NCI-H345 treated with DMSO at 0.1 percent for 48 hours (cell line): Measurements from ENCODE around the gene GSTM1.
"Not testable (repeated sequence)": the region's sequence is repeated elsewhere in the genome, so short reads cannot be mapped to it uniquely, and the experiment has no call there.

Source experiments
- DNase-seq: peaks from one replicate; lab custom pipeline; 2025; ENCODE audit not compliant: unreplicated experiment; lab: John Stamatoyannopoulos, UW

Gene GSTM1

DNA sequence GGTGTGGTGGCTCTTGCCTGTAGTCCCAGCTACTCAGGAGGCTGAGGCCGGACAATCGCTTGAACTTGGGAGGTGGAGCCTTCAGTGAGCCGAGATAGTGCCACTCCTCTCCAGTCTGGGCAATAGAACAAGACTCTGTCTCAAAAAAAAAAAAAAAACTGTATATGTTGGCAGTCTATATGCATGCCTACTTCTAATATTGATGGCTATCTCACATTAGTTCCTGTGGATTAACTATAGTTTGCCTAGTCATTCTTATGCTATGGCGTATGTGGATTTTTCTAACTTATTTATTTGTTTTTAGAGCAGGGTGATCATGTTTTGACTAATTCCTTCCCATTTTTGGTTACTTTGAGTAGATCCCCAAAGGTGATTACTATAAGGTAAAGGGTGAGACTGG is 9.4 kb downstream of the GSTM1 start:
- no peak for DNase-seq

DNA sequence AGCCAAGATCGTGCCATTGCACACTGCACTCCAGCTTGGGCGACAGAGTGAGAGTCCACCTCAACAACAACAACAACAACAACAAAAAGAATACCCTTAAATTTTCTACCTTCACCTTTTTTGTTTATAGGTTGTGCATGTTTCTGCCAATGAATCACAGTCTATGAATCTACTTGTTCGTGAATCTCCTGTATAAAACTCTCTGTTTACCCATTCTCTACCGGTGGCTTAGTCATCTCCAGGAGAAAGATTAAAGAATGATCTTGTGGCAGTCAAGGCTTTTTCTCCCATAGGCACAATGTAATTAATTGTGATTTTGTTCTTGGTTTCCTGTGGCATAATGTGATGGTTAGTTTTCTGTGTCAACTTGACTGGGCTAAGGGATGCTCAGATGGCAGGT is 10.2 kb downstream of the GSTM1 start:
- DNase-seq = not testable (repeated sequence)

DNA sequence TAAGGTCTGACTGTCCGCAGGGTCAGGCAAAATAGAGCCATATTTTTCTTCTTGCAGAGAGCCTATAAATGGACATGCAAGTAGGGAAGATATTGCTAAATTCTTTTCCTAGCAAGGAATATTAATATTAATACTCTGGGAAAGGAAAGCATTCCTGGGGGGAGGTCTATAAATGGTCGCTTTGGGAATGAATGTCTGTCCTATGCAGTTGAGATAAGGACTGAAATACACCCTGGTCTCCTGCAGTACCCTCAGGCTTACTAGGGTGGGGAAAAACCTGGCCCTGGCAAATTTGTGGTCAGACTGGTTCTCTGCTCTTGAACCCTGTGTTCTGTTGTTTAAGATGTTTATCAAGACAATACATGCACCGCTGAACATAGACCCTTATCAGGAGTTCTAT is 15.3 kb downstream of the GSTM1 start:
- not testable (repeated sequence) for DNase-seq

DNA sequence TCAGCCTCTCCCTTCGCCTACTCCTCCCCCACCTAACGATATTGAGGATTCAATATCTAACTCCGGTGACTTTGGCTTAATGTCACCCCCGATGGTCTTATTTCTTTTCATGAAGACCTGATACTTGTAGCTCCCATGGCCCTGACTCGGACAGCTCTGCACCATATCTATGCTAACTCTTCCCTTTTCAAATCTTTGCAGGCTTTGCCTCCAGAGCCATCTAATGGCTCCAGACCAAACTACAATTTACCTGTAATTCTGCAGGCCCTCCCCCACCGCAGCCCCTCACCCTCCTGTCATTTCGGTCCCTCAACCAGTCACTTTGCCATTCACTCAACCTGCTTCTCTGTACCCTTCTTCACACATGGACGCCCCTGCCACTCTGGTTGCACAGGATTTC is 16.6 kb downstream of the GSTM1 start:
- DNase-seq = no peak

DNA sequence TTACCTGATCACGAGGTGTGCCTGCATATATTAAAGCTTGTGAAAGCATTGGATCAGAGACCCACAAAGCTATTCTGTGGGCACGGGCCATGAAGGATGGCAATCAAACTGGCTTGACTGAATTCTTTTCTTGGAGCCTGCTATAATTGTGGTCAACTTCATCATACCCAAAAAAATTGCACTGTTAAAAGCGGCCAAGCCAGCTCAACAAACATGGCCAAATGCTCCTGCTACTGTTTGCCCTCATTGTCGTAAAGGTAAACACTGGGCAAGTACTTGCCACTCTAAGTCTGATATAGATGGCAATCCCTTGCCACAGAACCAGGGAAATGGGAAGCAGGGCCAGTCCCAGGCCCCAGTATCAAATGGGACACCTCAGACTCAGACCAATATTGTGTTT is 17.8 kb downstream of the GSTM1 start:
- DNase-seq = no peak

DNA sequence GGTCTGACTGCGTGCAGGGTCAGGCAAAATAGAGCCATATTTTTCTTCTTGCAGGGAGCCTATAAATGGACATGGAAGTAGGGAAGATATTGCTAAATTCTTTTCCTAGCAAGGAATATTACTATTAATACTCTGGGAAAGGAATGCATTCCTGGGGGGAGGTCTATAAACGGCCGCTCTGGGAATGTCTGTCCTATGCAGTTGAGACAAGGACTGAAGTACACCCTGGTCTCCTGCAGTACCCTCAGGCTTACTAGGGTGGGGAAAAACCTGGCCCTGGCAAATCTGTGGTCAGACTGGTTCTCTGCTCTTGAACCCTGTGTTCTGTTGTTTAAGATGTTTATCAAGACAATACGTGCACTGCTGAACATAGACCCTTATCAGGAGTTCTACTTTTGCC is 21.3 kb downstream of the GSTM1 start:
- DNase-seq = not testable (repeated sequence)

DNA sequence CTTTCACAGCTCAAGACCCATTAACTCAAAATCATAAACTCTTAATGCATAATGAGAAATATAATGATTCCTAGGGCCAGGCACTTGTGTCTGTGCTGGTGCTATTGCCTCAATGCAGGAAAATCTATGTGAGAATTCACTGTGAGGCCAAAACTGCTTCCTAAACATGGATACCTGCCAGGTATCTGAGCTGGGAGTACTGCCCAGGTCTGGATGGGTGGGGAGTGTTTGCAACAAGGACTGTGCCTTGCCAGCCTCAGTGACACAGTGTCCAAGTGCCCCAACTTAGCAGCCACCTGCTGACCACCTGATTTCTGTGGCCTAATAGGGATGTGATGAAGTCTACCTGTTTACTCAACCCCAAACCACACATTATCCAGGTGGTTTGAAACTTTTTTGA is 22.2 kb downstream of the GSTM1 start:
- not testable (repeated sequence) for DNase-seq

DNA sequence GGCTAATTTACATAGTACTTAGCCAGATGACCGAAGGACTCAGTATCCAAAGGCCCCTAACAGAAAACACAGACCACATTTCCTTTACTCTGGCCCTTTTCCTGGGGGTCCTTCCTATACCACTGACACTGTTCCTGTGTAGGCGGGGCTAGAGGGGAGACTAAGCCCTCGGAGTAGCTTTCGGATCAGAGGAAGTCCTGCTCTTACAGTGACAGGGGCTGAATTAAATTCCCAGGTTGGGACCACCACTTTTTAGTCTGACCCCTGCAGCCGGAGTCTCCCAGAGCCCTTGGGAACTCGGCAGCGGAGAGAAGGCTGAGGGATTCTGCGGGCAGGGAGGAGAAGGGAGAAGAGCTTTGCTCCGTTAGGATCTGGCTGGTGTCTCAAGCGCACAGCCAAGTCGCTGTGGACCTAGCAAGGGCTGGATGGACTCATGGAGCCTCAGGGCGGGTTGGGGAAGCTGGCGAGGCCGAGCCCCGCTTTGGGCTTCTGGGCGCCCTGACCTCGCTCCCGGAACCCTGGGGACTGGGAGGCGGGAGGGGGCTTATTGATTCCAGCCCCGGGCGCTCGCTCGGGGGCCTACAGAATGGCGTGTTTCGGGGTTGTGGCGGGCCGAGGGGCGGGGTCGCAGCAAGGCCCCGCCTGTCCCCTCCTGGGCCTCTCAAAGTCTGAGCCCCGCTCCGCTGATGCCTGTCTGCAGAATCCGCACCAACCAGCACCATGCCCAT is 24.1 kb downstream of the GSTM1 start, which contains the start of gene GSTM5:
GSTM5 (plus strand) TSS at position 659 of the 728 bp plus-strand sequence; CDS start at position 721, 62 bp downstream.
- not testable (repeated sequence) for DNase-seq

DNA sequence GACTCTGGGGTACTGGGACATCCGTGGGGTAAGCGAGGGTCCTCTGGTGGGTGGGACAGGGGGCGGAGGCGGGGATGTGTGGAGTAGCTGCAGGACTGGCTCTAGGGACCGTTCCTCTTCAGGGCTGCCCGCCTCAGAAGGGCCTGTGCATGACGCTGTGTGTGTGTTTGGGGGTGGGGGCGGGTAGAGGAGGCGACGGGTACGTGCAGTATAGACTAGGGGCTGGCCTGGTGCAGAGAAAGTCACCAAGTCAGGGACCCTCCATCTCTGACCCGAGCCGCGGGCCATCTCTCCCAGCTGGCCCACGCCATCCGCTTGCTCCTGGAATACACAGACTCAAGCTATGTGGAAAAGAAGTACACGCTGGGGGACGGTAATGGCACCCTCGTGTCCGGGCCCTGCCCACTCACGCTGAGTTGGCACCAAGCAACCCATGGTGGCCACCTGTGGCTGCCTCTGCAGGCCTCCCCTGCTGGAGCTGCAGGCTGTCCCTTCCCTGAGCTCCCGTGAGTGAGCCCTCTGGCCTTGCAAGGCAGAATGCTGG is 24.8 kb downstream of the GSTM1 start:
- DNase-seq = no peak

DNA sequence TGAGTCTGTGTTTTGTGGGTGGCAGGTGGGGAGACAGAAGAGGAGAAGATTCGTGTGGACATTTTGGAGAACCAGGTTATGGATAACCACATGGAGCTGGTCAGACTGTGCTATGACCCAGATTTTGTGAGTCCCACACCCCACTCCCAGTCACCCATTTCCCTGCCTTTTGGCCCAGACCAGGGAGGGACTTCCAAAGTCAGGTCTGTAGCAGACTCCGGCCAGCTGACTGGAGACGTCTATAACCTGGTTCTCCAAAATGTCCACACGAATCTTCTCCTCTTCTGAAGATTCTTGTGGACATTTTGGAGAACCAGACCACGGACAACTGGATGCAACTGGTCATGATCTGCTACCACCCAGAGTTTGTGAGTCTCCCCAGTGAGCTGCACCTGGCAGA is 26.0 kb downstream of the GSTM1 start:
- DNase-seq = no peak

DNA sequence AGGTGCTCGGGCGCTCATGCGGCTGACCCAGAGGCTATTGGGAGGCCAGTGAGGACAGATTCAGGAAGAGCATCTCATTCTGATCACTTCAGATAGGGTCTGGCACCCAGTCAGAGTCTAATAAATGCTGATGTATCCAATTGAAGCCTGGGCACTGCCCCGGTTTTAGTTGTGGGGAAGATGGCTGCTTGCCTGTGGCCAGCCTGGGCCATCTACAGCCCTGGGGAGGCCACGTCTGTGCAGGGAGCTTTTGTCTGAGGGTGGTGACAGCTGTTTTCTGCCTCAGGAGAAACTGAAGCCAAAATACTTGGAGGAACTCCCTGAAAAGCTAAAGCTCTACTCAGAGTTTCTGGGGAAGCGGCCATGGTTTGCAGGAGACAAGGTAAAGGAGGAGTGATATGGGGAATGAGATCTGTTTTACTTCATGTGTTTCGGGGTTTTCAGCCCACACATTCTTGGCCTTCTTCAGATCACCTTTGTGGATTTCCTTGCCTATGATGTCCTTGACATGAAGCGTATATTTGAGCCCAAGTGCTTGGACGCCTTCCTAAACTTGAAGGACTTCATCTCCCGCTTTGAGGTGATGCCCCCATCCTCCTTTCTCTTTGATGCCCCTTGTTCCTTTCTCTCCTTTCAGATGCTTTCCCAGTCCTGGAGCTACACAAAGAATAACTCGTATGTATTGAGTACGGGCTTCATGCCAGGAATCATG is 27.2 kb downstream of the GSTM1 start:
- DNase-seq = no peak

DNA sequence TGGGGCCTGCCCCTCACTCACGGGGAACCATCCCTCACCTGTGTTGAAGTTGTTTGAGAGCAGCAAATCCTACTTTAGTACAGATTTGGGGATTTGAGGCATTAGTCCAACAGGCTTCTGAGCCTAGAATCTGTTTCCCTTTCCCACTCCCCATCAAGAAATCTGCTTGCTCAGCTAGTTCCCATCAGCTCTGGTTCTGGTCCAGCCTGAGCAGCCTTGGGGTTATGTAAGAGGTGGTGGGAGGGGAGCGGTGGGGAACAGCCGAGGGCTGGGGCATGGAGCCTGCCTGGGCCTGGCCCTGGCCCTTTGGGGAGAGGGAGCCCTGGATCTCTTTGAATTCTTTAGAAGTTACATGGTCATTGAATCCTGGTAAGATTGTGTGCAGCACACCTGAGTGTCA is 28.5 kb downstream of the GSTM1 start:
- no peak for DNase-seq

DNA sequence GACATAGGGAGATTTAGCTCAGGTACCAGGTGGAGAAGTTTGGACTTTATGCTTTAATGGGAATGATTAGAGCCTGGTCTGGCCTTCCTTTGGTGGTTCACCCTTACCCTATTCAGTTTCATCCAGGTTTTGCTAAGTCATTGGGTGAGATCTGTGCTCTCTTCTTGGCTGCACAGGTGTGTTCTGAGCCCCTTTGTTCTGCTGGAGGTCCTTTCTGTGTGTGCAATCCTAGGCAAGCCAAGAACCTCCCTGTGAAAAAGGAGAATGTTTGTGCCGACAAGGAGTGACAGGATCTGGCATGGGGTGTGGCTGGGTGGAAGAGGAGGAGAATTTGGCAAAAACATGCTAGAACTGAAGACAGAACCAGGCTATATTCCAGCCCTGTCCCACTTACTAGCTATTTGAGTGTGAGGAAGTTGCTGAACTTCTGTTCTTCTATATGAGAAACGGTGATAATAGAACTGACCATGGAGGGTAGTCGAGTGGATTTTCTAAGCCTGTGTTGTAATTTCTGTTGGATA is 29.0 kb downstream of the GSTM1 start:
- DNase-seq = no peak

DNA sequence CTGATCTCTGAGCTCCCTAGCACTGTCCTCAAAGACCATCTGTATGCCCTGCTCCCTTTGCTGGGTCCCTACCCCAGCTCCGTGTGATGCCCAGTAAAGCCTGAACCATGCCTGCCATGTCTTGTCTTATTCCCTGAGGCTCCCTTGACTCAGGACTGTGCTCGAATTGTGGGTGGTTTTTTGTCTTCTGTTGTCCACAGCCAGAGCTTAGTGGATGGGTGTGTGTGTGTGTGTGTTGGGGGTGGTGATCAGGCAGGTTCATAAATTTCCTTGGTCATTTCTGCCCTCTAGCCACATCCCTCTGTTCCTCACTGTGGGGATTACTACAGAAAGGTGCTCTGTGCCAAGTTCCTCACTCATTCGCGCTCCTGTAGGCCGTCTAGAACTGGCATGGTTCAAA is 30.1 kb downstream of the GSTM1 start:
- no peak for DNase-seq

DNA sequence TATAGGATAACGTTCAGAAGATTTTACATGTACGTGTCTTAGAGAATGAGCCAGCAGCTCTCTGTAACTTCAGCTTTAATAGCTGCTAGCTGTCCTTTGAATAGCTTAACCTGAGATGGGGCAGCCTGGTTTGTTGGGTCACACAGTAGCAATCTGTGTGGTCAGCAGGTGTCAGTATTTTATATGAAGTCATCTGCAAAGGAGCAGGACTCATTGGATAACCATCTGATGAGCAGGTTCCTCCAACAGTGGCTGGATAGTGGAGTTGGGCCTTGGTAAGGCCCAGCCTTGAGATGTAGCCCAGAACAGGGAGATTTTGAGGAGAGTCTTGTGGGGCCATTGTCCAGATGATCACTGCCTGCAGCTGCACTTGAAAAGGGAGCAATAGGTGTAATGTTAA is 30.9 kb downstream of the GSTM1 start:
- no peak for DNase-seq

DNA sequence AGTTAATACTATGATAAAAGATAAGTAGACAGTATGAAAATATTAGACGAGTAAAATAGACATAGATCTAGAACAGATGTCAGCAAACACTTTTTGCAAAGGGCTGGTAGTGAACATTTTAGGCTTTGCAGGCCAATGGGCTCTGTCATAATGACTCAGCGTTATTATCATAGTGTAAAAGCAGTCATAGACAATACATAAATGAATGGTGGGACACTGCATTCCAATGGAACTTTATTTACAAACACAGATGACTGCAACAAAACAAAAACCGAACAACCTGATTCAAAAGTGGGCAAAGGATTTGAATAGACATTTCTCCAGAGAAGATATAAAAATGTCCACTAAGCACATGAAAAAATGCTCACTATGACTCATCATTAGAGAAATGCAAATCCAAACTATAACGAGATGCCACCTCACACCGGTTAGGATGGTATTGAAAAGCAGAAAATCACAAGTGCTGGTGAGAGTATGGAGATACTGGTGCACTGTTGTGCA is 31.8 kb downstream of the GSTM1 start:
- no peak for DNase-seq

DNA sequence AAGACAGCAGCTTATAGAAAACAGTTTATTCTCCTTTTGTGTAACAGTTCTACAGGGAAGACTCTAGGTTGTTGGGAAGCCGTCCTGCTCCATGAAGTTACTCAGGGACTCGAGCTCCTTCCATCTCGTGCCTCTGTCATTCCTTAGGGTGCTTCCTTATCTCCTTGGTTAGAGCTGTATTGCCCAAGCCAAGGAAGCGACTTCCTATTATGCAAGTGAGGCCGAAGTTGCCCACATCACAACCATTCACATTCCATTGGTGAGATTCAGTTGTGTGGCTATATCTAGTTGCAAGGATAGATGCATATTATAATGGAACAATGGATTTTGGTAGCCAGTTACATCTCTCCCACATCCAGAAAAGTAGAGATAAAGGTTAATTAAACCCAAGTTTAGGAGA is 33.4 kb downstream of the GSTM1 start:
- no peak for DNase-seq

DNA sequence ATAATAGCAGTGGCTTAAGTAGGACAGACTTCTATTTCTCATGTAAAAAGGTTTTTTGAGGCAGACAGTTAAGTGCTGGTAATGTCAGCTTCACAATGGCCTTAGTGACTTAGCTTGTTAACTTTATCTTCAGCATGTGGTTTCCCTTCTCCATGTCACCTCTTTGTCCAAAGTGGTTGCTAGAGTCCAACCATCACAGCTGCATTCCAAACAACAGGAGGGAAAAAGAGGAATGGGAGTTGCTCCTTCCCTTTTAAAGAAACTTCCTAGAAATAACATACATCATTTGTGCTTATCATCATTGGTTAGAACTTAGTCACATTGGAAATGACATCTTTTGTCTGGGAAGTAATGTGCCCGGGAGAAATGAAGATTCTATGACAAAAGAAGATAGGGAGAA is 34.4 kb downstream of the GSTM1 start:
- no peak for DNase-seq

DNA sequence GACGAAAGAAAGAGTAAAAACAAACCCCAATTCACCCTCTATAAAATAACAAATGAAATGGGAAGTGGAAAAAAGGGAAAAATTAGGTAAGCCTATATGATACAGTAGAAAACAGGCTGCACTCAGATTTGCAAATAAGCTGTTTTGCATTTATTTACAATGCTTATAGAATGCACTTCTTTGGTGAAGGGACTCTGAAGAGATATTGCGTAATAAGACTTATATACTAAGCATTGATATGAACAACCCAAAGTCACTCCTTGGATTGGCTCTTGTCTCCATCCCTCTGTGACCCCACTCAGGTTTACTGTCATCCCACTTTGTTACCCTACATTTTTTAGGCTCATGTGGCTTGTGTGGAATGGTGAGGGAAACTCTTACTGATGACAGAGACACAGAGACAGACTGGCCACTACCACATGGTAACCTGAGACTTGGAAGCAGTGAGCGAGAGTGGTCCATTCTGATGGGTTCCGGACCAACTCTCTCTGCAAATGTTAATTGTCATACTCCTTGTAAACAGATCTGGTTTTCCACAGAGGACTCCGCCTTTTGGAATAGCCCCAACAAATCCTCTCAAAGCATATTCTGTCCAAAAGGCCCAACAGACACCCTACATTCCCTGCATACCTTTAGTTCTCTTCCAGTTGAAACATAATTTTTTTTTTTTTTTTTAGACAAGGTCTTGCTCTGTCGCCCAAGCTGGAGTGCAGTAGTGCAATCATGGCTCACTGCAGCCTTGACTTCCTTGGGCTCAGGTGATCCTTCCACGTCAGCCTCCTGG is 35.5 kb downstream of the GSTM1 start:
- DNase-seq = no peak

DNA sequence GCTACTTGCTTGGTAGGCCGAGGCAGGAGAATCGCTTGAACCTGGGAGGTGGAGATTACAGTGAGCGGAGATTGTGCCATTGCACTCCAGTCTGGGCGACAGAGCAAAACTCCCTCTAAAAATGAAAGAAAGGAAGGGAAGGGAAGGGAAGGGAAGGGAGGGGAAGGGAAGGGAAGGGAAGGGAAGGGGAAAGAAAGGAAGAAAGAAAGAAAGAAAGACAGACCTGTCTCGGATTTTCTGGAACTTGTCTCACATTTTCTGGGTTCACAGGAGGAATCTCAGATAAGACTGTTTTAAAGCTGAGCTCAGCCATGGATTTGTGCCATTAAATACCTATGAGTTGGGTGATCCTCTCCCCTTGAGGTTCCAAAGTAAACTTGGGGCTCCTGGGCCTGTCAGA is 37.3 kb downstream of the GSTM1 start:
- DNase-seq = no peak

DNA sequence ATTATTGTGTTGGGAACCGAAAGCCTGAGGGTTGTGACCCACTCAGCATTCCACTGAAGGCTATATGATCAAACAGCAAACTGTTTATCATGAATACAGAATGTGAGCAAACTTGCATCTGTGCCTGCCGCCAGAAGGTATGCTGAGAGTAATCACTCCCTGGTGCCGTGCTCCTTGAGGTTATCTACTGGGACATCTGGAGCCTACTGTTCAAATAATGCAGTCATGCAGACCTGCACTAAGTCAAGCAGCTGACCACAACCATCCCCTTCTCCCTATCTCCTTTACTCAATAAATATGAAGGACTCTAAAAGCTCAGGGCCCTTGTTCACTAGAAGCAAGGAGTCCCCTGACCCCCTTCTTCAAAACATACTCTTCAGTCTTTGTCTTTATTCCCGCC is 37.9 kb downstream of the GSTM1 start:
- DNase-seq = no peak
